LNCaP clone FGC (cell line): Measurements from ENCODE around the gene KRTAP12-1.
"Not testable (repeated sequence)": the region's sequence is repeated elsewhere in the genome, so short reads cannot be mapped to it uniquely, and the experiment has no call there.

Experiments used
- DNase-seq: peaks from one replicate; pipeline ENCODE4 v3.0.0-alpha.2; 2011; ENCODE audit warnings: low read depth
- H3K4me3 ChIP-seq: 2 replicates; pipeline ENCODE4 v1.5.1; 2011; ENCODE audit warnings: mild to moderate bottlenecking, low read depth, low read length, control low read depth
- TF ChIP-seq, protein P1 (sequence below): IDR thresholded peaks from 2 replicates; pipeline ENCODE4 v1.5.1; 2012; ENCODE audit warnings: mild to moderate bottlenecking; ENCODE audit not compliant: control insufficient read depth, insufficient read depth; ENCODE audit errors: extremely low read depth

The KRTAP12-1 gene

DNA sequence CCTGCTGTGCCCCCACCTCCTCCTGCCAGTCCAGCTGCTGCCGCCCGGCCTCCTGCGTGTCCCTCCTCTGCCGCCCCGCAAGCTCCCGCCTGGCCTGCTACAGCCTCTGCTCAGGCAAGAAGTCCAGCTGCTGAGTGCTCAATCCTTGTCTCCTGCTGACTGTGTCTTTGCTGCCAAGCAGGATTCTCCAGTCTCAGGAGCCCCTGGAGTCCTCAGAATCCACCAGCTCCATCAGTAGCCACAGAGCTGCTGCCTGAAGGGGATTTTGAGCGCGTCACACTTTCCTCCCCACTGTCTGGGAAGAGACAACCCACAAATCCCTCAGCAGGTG, 34.8 kb downstream of the KRTAP12-1 start:
- no peak overlapping the region for H3K4me3 ChIP-seq
- no peak for DNase-seq
- TF ChIP-seq, protein P1, sequence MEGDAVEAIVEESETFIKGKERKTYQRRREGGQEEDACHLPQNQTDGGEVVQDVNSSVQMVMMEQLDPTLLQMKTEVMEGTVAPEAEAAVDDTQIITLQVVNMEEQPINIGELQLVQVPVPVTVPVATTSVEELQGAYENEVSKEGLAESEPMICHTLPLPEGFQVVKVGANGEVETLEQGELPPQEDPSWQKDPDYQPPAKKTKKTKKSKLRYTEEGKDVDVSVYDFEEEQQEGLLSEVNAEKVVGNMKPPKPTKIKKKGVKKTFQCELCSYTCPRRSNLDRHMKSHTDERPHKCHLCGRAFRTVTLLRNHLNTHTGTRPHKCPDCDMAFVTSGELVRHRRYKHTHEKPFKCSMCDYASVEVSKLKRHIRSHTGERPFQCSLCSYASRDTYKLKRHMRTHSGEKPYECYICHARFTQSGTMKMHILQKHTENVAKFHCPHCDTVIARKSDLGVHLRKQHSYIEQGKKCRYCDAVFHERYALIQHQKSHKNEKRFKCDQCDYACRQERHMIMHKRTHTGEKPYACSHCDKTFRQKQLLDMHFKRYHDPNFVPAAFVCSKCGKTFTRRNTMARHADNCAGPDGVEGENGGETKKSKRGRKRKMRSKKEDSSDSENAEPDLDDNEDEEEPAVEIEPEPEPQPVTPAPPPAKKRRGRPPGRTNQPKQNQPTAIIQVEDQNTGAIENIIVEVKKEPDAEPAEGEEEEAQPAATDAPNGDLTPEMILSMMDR, result no peak

DNA sequence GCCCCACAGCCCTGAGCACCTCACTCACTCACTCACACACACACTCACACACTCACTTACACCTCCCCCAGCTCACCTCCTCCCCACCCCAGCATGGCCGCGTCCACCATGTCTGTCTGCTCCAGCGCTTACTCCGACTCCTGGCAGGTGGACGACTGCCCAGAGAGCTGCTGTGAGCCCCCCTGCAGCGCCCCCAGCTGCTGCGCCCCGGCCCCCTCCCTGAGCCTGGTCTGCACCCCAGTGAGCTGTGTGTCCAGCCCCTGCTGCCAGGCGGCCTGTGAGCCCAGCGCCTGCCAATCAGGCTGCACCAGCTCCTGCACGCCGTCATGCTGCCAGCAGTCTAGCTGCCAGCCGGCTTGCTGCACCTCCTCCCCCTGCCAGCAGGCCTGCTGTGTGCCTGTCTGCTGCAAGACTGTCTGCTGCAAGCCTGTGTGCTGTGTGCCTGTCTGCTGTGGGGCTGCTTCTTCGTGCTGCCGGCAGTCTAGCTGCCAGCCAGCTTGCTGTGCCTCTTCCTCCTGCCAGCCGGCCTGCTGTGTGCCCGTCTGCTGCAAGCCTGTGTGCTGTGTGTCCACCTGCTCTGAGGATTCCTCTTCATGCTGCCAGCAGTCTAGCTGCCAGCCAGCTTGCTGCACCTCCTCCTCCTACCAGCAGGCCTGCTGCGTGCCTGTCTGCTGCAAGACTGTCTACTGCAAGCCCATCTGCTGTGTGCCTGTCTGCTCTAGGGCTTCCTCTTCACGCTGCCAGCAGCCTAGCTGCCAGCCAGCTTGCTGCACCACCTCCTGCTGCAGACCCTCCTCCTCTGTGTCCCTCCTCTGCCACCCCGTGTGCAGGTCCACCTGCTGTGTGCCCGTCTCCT, 35.4 kb downstream of the KRTAP12-1 start, which contains the start of gene KRTAP10-11:
TSS of gene KRTAP10-11 (plus strand) at position 49 of the 856 bp plus-strand sequence. CDS start at position 94, 45 bp downstream.
- H3K4me3 ChIP-seq, DNase-seq: not testable (repeated sequence)

DNA sequence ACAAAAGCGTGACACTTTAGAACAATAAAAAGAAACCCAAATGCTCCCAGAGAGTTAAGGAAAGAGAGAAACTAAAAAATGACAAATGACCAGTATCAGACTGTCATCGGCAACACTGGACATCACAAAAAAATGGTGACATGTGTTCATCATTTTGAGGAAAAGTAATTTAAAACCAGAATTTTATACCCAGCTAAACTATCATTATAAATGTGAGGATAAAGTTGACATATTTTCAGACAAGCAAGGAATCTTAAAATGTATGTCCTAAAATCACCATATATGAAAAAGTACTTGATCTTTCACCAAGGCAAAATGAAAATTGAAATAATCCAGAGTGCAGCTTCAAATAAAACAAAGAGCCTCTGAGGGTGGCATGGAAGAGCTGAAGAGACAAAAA, 37.1 kb downstream of the KRTAP12-1 start:
- DNase-seq, result no peak
- H3K4me3 ChIP-seq, result no peak overlapping the region
- TF ChIP-seq, protein P1, result no peak

DNA sequence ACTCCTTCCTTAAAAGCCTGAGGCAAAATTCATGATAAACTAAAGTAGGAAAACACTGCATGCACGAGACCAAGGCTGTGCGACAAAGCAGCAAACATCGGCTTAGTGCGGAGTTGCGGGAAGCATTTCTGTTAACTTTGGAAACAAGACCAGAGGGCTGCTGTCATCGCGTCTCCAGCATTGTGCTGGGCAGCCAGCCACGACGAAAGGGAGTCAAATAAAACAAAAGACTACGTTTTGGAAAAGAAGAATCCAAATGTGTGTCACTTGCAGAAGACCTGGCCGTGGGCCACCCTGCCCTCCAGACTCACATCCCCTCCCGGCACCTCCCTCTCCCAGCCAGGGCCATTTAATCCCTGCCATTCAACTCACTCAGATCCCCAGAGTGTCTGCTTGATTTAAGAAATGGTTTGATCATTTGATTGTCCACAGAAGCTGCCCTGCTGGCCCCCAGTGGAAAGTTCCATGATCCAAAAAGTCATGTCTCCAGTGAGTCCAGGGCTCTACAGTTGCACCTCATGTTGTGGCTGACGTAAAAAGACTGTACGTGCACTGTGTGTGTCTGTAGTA, 38.1 kb downstream of the KRTAP12-1 start:
- DNase-seq, result no peak
- TF ChIP-seq, protein P1, result no peak
- H3K4me3 ChIP-seq, result no peak overlapping the region

DNA sequence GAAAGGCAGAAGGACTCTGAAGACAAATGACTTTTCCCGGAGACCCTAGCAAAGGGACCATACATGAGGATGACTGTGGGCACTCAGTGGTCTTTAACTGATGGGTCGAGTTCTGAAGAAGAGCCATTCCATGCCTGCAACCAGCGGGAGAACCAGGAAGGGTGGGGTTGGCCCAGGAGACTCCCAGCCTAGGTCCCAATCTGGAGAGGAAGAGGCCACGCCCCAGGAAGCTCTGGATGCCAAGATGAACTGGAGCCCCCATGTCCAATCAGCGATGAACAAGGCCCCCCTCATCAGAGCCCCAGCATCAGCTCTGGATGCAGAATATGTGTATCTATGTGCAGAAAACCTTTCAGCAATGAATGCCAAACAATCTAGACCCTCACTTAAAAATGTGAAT, 41.2 kb downstream of the KRTAP12-1 start:
- DNase-seq, result no peak
- TF ChIP-seq, protein P1, result no peak
- no peak overlapping the region for H3K4me3 ChIP-seq

DNA sequence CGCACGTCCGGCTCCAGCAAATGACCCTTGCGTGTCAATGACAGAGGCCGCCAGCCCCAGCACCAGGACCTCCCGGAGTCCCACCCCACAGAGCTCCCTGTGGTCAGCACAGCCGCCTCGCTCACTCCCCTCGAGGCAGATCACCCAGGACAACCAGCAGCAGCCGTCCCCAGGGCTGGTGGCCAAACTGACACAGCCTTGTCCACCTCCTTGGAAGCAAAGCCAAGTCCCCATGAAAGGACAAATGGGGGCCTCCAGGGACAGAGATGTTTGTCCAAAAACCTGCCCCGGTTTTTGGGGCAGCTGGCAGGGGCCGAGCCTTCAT, 42.7 kb downstream of the KRTAP12-1 start:
- H3K4me3 ChIP-seq, result no peak overlapping the region
- TF ChIP-seq, protein P1, result no peak
- no peak for DNase-seq

DNA sequence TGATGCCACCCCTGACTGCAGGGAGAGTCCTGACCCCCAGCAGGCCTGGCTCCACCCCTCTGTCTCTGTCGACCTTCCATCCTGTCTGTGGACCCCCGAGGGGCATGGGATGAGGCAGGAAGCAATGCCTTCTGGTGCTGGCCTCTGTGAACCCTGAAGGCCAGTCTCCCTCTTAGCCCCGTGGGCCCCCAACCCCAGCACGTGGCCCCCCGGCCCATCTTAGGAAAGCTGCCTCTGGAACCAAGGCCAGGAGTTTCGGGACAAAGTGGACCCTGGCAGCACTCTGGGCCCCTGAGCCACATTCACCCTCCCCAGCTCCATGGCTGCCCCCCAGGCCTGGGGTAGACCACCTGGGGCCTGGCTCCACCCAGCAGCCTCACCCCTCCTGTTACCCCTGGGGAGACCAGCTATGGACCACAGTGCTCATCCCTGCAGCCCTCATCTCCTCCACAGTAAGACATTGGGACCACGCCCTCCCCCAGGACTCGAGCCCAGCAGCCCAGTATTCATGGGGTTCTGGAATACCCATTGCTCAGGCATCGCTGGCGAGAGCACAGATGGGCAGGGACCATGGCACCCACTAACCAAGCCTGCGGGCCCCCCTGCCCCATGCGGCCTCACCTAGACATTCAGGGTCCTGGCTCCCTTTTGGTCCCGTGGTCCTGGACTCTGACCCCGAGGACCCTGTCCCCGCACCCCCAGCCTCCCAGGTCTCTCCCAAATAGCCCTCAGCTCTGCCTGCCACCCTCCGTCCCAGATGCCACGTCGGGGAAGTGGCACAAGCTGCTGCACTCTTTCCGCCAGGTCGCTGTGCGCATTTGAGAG, 43.2 kb downstream of the KRTAP12-1 start:
- DNase-seq, H3K4me3 ChIP-seq: not testable (repeated sequence)

DNA sequence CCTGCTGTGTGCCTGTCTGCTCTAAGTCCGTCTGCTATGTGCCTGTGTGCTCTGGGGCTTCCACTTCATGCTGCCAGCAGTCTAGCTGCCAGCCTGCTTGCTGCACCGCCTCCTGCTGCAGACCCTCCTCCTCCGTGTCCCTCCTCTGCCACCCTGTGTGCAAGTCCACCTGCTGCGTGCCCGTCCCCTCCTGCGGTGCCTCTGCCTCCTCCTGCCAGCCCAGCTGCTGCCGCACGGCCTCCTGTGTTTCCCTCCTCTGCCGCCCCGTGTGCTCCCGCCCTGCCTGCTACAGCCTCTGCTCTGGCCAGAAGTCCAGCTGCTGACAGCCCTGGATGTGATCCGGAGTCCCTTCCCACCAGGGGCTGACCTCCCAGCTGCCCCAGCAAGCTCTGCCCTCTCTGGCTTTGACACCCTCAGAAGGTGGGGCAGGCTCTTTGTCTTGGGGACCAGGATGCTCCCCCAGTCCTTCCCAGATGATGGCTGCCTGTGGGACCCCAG, 44.1 kb downstream of the KRTAP12-1 start:
- not testable (repeated sequence) for H3K4me3 ChIP-seq, DNase-seq
